Measurements from ENCODE around the gene ASH1L.
A peak's percentile ranks its signal among the peaks of the same experiment; 100 is the strongest.

Gene ASH1L

DNA sequence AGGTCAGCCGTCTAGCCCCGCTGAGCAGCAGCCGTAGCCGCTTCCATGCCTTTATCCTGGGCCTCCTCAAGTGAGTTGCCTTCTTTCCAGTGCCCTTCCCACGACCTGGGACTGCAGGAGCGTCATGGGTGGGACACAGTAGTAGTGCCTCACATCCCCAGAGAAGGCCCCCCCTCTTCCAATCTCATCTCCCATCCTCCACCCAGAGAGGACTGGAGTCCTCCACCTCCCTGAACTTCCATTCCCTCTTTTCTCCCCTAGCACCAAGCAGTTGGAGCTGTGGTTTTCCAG is 237.1 kb downstream of the ASH1L start:
- DNase-seq: no peak

DNA sequence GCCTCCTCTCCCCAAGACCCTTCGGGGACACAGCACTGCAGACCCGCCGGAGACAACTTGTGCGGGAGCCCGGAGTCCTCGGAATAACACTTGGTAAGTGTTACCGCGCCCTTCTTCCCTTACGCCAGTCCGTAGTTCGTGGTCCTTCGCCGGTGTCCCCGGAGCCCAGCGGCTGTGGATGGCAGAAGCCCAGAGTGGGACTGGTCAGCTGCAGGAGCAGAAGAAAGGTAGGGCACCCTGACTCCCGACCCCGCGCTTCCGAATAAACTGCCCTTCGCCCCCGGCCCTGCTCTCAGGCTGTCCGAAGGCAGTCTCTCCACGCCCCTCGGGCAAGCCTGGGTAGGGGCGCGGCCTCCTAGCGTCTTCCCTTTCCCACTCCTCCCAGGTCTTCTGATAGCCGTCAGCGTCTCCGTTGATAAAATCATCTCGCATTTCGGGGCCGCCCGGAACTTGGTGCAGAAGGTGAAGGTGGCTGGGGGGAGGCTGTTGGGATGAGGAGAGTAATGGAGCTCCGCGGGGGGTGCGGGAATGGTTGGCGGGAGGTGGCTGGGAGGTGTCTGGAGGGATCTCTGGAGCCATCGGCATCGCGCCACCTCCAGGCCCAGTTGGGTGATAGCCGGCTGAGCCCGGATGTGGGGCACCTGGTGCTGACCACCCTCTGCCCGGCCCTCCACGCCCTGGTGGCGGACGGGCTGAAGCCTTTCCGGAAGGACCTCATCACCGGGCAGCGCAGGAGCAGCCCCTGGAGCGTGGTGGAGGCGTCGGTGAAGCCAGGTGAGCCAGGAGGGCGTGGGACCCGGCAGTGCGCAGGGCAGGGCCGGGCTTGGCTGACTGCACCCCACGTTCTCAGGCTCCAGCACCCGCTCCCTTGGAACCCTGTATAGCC is 237.6 kb downstream of the ASH1L start:
- peak; percentile 13 for DNase-seq

DNA sequence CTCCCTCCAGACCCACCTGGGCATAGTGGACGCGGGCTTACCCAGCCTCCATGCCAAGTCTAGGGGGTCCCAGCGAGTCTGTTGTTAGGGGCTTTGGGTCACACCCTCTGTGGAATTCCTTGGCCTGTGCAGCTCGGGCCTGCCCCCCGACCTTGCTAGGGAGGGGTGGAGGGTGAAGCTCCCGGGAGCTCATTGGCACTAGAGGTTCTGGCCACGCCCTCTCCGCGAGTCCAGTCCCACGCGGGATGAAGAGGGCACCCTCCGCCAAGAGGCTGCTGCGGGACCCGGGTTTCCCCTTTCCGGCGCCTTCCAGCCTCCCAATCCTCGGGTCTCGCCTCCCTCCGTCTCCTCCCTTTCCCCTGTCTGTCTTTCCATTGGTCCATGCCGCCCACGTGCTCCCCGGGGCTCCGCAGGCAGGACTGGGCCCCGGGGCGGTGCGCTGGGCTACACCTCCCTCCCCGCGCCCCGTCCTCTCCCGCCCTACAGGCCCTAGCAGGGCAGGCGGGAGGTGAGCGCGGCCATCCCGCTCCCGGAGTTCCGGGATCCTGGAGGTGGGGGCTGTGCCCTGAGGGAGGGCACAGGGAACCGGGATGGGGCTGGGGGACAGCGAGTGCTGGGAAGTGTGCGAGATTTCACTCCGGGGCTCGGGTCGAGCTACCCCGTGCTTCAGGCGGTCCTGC is 238.4 kb downstream of the ASH1L start:
- DNase-seq: peak; percentile 87

GRCh38 chr1:155323729-155324036 is 238.9 kb downstream of the ASH1L start:
- DNase-seq: peak; percentile 86

GRCh38 chr1:155322953-155323728 is 239.5 kb downstream of the ASH1L start:
- peak; percentile 92 for DNase-seq

DNA sequence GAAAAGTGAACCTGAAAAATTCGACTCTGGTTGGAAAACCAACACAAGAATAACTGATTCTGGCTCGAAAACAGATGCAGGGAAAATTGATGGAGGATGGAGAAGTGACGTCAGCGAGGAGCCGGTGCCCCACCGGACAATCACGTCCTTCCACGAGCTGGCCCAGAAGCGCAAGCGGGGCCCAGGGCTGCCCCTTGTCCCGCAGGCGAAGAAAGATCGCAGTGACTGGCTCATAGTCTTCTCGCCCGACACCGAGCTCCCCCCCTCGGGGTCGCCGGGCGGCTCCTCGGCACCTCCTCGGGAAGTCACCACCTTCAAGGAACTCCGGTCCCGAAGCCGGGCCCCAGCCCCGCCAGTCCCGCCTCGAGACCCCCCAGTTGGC is 240.0 kb downstream of the ASH1L start:
- peak; percentile 19 for DNase-seq

DNA sequence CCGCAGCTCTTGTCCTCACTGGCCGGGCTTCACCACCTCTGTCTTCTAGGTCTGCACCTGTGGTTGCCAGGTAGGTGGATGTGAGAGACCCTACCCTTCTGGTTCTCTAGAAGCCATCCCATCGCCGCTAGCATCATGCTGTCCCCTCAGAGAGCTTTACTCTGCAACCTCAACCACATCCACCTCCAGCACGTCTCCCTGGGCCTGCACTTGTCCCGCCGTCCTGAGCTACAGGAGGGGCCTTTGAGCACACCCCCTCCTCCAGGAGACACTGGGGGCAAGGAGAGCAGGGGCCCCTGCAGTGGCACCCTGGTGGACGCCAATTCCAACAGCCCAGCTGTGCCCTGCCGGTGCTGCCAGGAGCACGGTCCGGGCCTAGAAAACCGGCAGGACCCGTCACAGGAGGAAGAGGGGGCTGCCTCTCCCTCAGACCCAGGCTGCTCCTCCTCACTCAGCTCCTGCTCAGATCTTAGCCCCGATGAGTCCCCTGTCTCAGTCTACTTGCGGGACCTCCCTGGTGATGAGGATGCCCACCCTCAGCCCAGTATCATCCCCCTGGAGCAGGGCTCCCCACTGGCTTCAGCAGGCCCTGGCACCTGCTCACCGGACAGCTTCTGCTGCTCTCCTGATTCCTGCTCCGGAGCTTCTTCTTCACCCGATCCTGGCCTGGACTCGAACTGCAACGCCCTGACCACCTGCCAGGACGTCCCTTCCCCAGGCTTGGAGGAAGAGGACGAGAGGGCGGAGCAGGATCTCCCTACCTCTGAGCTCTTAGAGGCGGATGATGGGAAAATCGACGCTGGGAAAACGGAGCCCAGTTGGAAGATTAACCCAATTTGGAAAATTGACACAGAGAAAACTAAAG is 240.7 kb downstream of the ASH1L start:
- DNase-seq: no peak

DNA sequence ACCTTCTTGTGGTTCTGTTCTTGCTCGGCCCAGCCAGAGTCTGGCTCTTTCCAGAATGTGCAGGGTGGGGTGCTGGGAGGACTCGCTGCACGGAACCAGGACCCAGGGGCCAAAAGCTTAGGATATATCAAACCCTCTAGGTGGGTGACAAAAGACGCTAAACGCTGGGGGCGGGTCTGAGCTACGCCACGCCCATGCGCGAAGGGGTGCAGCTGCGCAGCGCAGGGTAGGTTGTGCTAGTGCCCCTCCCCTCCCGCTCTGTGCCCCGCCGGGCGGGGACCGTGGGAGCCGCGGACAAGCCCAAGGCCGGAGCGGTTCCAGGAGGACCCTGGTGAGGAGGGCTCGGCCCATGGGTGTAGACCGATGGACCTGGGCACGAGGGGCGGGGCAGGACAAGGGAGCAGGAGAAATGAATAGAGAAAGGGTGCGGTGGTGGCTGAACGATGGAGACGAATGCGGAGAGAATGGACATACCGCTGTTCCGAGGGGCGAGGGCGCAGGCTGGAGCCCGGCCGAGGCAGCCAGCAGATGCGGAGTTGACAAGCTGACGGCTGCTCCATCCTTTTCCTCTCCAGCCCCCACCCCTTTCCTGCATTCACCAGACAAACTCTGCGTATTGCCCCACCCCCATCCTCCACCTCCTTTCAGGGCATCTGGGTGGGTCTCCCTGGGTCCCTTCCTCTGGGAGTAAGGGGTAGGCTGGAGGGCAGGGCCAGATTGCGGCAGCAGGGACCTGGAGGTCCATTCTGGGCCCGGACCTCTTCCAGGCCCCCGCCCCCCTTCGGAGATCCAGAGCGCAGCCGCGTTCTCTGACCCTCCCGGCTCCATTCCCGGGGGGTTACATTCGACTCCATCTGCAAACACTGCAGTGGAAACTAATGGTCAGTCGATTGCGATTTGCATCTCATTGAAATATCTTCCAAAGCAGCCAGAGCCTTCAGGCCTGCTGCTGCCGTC is 241.7 kb downstream of the ASH1L start, which contains the start of gene RUSC1:
RUSC1 (plus strand) TSS at position 234 of the 957 bp plus-strand sequence. CDS start 880 bp downstream, outside the sequence.
- DNase-seq: peak; percentile 86

GRCh38 chr1:155320252-155320651 is 242.4 kb downstream of the ASH1L start:
- no peak for DNase-seq

GRCh38 chr1:155319536-155319935 is 243.1 kb downstream of the ASH1L start:
- no peak for DNase-seq

DNA sequence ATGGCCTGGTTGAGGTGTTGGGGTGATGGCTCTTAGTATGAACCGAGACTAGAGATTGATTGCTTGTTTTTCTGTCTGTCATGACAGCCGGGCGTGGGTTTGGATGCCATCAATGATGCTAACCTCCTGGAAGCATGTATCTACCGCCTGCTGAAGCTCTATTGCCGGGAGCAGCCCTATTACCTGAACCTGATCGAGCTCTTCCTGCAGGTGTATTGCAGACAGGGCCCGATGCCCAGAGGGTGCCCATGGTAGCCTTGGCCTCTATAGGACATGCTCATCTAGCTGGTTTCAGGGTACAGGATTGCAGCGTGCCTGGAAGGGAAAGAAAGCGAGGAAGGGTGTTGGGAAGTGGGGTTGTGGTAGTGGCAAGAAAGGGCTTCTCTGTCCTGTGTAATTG is 244.5 kb downstream of the ASH1L start:
- no peak for DNase-seq

GRCh38 chr1:155316922-155317321 is 245.7 kb downstream of the ASH1L start:
- no peak for DNase-seq

GRCh38 chr1:155313261-155313660 is 249.3 kb downstream of the ASH1L start:
- DNase-seq: no peak

GRCh38 chr1:155309423-155310021 is 253.1 kb downstream of the ASH1L start:
- no peak for DNase-seq

DNA sequence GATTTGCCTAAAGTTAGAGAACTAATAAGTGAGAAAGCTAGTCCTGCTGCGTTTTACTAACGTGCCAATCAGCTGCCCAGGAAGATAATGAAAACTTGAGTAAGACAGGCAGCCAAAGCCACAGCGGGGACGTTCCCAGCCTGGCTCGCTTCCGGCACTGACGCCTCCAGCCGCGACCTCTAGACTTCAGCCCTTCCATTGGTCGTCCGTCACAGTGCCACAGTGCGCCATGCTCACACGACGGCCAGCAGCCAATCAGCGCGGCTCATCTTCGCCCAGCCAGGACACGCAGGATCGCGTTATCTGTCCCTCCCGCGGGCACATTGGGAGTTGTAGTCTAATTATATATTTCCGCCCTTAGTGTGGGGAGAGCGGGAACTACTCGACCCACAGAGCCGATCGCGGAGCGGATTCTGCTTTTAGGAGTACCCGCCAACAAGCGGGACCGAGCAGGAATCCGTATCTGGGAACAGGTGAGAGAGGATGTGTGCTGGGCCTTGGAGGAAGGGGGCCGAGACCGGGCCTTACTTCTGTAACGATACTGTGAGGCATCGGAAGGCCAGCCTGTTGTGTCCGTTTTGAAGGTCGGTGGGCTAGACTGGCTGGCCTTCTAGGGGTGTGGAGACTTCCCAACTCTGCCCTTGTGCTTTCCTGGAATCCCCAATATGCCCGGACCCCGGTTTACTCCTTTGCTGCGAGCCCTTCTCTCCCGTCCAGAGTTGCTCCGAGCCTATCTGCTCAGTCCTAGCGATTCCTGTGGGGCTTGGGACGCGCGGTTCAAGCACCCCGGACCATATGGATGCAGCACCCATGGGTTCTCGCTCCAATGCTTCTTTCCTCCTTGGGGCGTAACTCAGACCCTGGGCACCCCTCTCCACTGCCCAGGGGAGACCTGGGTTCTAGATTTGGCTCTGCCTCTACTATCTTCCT is 253.8 kb downstream of the ASH1L start, which contains the start of gene FDPS:
FDPS (plus strand) TSS at position 374 of the 930 bp plus-strand sequence. CDS start 924 bp downstream, outside the sequence.
- DNase-seq: peak; percentile 96

- no peak for DNase-seq
Observed at GRCh38 chr1:155307247-155307740, 255.3 kb downstream of the ASH1L start.

GRCh38 chr1:155305881-155306391 is 256.7 kb downstream of the ASH1L start:
- DNase-seq: no peak

GRCh38 chr1:155304558-155305063 is 258.0 kb downstream of the ASH1L start:
- no peak for DNase-seq

GRCh38 chr1:155301342-155301841 is 261.2 kb downstream of the ASH1L start, which contains the start of gene PKLR:
Gene PKLR (minus strand): TSS chr1:155301438. CDS start chr1:155301395, 43 bp downstream.
- no peak for DNase-seq

Measured in CD4-positive, alpha-beta T cell treated with Interleukin-17A for 4 hours (primary cell).